Mesenchymal stem cell (in vitro differentiated cells and primary cell): ENCODE measurements around the gene TFCP2L1.
"Not testable (repeated sequence)": the region's sequence is repeated elsewhere in the genome, so short reads cannot be mapped to it uniquely, and the experiment has no call there.

Source experiments
- DNase-seq: peaks from one replicate; pipeline ENCODE4 v3.0.0-alpha.2; 2013
- H2AFZ ChIP-seq: one replicate; pipeline ENCODE4 v1.6.1; 2013; ENCODE audit warnings: low read depth, mild to moderate bottlenecking, control low read depth, inconsistent platforms, low read length, moderate library complexity
- H2AK5ac ChIP-seq: 2 replicates; pipeline ENCODE4 v1.6.1; 2013; ENCODE audit warnings: low read length, moderate library complexity, mild to moderate bottlenecking, inconsistent platforms; ENCODE audit not compliant: severe bottlenecking
- H2BK120ac ChIP-seq: one replicate; pipeline ENCODE4 v1.6.1; 2013; ENCODE audit warnings: low read depth, mild to moderate bottlenecking, inconsistent platforms, low read length, moderate library complexity
- H2BK12ac ChIP-seq, 2 experiments: one replicate each; pipeline ENCODE4 v1.6.1; 2013; ENCODE audit warnings: inconsistent platforms in 2 of 2, low read length in 2 of 2, mild to moderate bottlenecking in 2 of 2, moderate library complexity in 2 of 2, control low read depth in 1 of 2
- H2BK15ac ChIP-seq: one replicate; pipeline ENCODE4 v1.6.1; 2013; ENCODE audit warnings: mild to moderate bottlenecking, low read depth, inconsistent platforms; ENCODE audit not compliant: poor library complexity, severe bottlenecking
- H2BK5ac ChIP-seq: 2 replicates; pipeline ENCODE4 v1.6.1; 2013; ENCODE audit warnings: low read depth, mild to moderate bottlenecking, low read length, control low read depth, inconsistent platforms; ENCODE audit not compliant: poor library complexity, severe bottlenecking
- H3K14ac ChIP-seq, 2 experiments: one replicate each; pipeline ENCODE4 v1.6.1; 2013; ENCODE audit warnings: inconsistent platforms in 2 of 2, low read length in 2 of 2, control low read depth in 1 of 2, mild to moderate bottlenecking in 1 of 2, moderate library complexity in 1 of 2
- H3K18ac ChIP-seq, 2 experiments: one replicate each; pipeline ENCODE4 v1.6.1; 2013; ENCODE audit warnings: inconsistent platforms in 2 of 2, low read length in 2 of 2, control low read depth in 1 of 2, low read depth in 1 of 2, mild to moderate bottlenecking in 1 of 2
- H3K23ac ChIP-seq, 2 experiments: one replicate each; pipeline ENCODE4 v1.6.1; 2013; ENCODE audit warnings: inconsistent platforms in 2 of 2, low read length in 2 of 2, mild to moderate bottlenecking in 2 of 2, moderate library complexity in 2 of 2, control low read depth in 1 of 2
- H3K27ac ChIP-seq: 2 replicates; pipeline ENCODE4 v1.5.1; 2013; ENCODE audit warnings: mild to moderate bottlenecking, moderate library complexity, low read length, control low read depth, inconsistent platforms; ENCODE audit not compliant: poor library complexity, severe bottlenecking
- H3K27me3 ChIP-seq, 2 experiments: 2 replicates each; pipeline versions ENCODE4 v1.6.1 to v1.7.0; 2013; ENCODE audit warnings: low read length in 2 of 2, mild to moderate bottlenecking in 2 of 2, moderate library complexity in 2 of 2, control low read depth in 1 of 2, inconsistent platforms in 1 of 2; ENCODE audit not compliant: control insufficient read depth in 1 of 2, insufficient read depth in 1 of 2
- H3K36me3 ChIP-seq, 2 experiments: 2 replicates each; pipeline versions ENCODE4 v1.6.1 to v1.7.0; 2013; ENCODE audit warnings: low read length in 2 of 2, control low read depth in 1 of 2, inconsistent platforms in 1 of 2, low read depth in 1 of 2, mild to moderate bottlenecking in 1 of 2; ENCODE audit not compliant: insufficient read depth in 2 of 2, control insufficient read depth in 1 of 2
- H3K4ac ChIP-seq, 2 experiments: one replicate each; pipeline ENCODE4 v1.6.1; 2013; ENCODE audit warnings: inconsistent platforms in 2 of 2, low read length in 2 of 2, mild to moderate bottlenecking in 2 of 2, moderate library complexity in 2 of 2, control low read depth in 1 of 2, low read depth in 1 of 2
- H3K4me1 ChIP-seq: 2 replicates; pipeline ENCODE4 v1.6.1; 2013; ENCODE audit warnings: low read depth, low read length, control low read depth; ENCODE audit not compliant: control insufficient read depth, insufficient read depth
- H3K4me2 ChIP-seq: 2 replicates; pipeline ENCODE4 v1.6.1; 2013; ENCODE audit warnings: low read length, mild to moderate bottlenecking, inconsistent platforms; ENCODE audit not compliant: poor library complexity, severe bottlenecking
- H3K4me3 ChIP-seq, 2 experiments: 2 replicates each; pipeline versions ENCODE4 v1.5.1 to v1.7.0; 2013; ENCODE audit warnings: low read length in 2 of 2, mild to moderate bottlenecking in 2 of 2, control low read depth in 1 of 2, low read depth in 1 of 2; ENCODE audit not compliant: insufficient read depth in 1 of 2
- H3K79me1 ChIP-seq: replicated peaks from 2 replicates; pipeline ENCODE4 v1.6.1; 2013; ENCODE audit warnings: mild to moderate bottlenecking, control low read depth, low read length, inconsistent platforms; ENCODE audit not compliant: poor library complexity, severe bottlenecking
- H3K9ac ChIP-seq: 2 replicates; pipeline ENCODE4 v1.7.0; 2013; ENCODE audit warnings: mild to moderate bottlenecking, low read length, moderate library complexity
- H3K9me3 ChIP-seq: 2 replicates; pipeline ENCODE4 v1.7.0; 2013; ENCODE audit warnings: mild to moderate bottlenecking, low read length; ENCODE audit not compliant: control insufficient read depth
- H4K8ac ChIP-seq: one replicate; pipeline ENCODE4 v1.6.1; 2013; ENCODE audit warnings: inconsistent platforms, mild to moderate bottlenecking, low read length, moderate library complexity
- H4K91ac ChIP-seq: one replicate; pipeline ENCODE4 v1.6.1; 2013; ENCODE audit warnings: mild to moderate bottlenecking, low read length, inconsistent platforms
- WGBS: methylation state at CpG from one replicate; pipeline ENCODE4 v1.1.7; 2013; ENCODE audit warnings: mixed read lengths; 5-methylcytosine and 5-hydroxymethylcytosine counted together

The TFCP2L1 gene

GRCh38 chr2:121231385-121232000, 53.5 kb downstream of the TFCP2L1 start:
- H2AFZ ChIP-seq, result no peak overlapping the region
- no peak overlapping the region for H4K8ac ChIP-seq
- H2BK15ac ChIP-seq, result no peak overlapping the region
- no peak overlapping the region for H2BK12ac ChIP-seq
- peaks cover 9% of the 10 kb centered on the region for H3K4me1 ChIP-seq
- H3K27ac ChIP-seq, result no peak overlapping the region
- H2BK5ac ChIP-seq, result no peak overlapping the region
- no peak overlapping the region for H2BK120ac ChIP-seq
- no peaks in the 10 kb centered on the region for H3K9me3 ChIP-seq
- H3K4me3 ChIP-seq, result no peak overlapping the region
- no peak overlapping the region for H3K18ac ChIP-seq
- 80% methylated on average over 17 of the region's 17 CpGs for WGBS
- no peak overlapping the region for H3K4ac ChIP-seq
- H3K23ac ChIP-seq, result no peak overlapping the region
- H3K9ac ChIP-seq, result no peak overlapping the region
- no peak for DNase-seq
- no peak overlapping the region for H3K4me2 ChIP-seq
- peaks cover 36 to 54% of the 10 kb centered on the region in 2 experiments for H3K27me3 ChIP-seq
- no peaks in the 10 kb centered on the region for H3K79me1 ChIP-seq
- H2AK5ac ChIP-seq, result no peak overlapping the region
- H4K91ac ChIP-seq, result no peak overlapping the region
- no peak overlapping the region for H3K14ac ChIP-seq
- H3K36me3 ChIP-seq, result no peaks in the 10 kb centered on the region

- no peak overlapping the region for H3K14ac ChIP-seq
- H3K36me3 ChIP-seq, result no peaks in the 10 kb centered on the region
- no peaks in the 10 kb centered on the region for H3K79me1 ChIP-seq
- no peaks in the 10 kb centered on the region for H3K9me3 ChIP-seq
- H4K8ac ChIP-seq, result no peak overlapping the region
- no peak for DNase-seq
- no peak overlapping the region for H2BK120ac ChIP-seq
- no peak overlapping the region for H2BK5ac ChIP-seq
- no peak overlapping the region for H3K4ac ChIP-seq
- no peak overlapping the region for H2AK5ac ChIP-seq
- H3K4me3 ChIP-seq, result no peak overlapping the region
- no peak overlapping the region for H4K91ac ChIP-seq
- H3K27me3 ChIP-seq, result peaks cover 13 to 42% of the 10 kb centered on the region in 2 experiments
- H2BK15ac ChIP-seq, result no peak overlapping the region
- 77% methylated on average over 6 of the region's 6 CpGs for WGBS
- H2AFZ ChIP-seq, result no peak overlapping the region
- H3K27ac ChIP-seq, result no peak overlapping the region
- no peak overlapping the region for H3K9ac ChIP-seq
- H3K18ac ChIP-seq, result no peak overlapping the region
- peaks cover 9% of the 10 kb centered on the region for H3K4me1 ChIP-seq
- no peak overlapping the region for H3K23ac ChIP-seq
- no peak overlapping the region for H3K4me2 ChIP-seq
- H2BK12ac ChIP-seq, result no peak overlapping the region
Observed at GRCh38 chr2:121228521-121228920, 56.5 kb downstream of the TFCP2L1 start.

GRCh38 chr2:121227381-121228144, 57.4 kb downstream of the TFCP2L1 start:
- WGBS, result 81% methylated on average over 17 of the region's 18 CpGs
- H3K4me2 ChIP-seq, H4K8ac ChIP-seq, H3K9ac ChIP-seq, H3K9me3 ChIP-seq, H2BK12ac ChIP-seq, H2BK15ac ChIP-seq, H2BK5ac ChIP-seq, H2BK120ac ChIP-seq, H3K18ac ChIP-seq, H3K23ac ChIP-seq, H3K14ac ChIP-seq, H2AFZ ChIP-seq, H3K27ac ChIP-seq, H3K4me1 ChIP-seq, H3K79me1 ChIP-seq, DNase-seq, H3K36me3 ChIP-seq, H3K4me3 ChIP-seq, H3K4ac ChIP-seq, H2AK5ac ChIP-seq, H4K91ac ChIP-seq: not testable (repeated sequence)
- peaks cover 21 to 44% of the 10 kb centered on the region in 2 experiments for H3K27me3 ChIP-seq

- not testable (repeated sequence) for H3K23ac ChIP-seq, H3K27ac ChIP-seq, H4K8ac ChIP-seq, H3K18ac ChIP-seq, H3K9me3 ChIP-seq, H3K4me3 ChIP-seq, H3K14ac ChIP-seq, H3K4me1 ChIP-seq, H3K4me2 ChIP-seq, H2AFZ ChIP-seq, H2BK12ac ChIP-seq, H2BK120ac ChIP-seq, H2AK5ac ChIP-seq, H2BK5ac ChIP-seq, DNase-seq, H3K79me1 ChIP-seq, H2BK15ac ChIP-seq, H4K91ac ChIP-seq, H3K9ac ChIP-seq, H3K36me3 ChIP-seq, H3K4ac ChIP-seq
- WGBS, result 79% methylated on average over 26 of the region's 26 CpGs
- peaks cover 18 to 31% of the 10 kb centered on the region in 2 experiments for H3K27me3 ChIP-seq
Observed at GRCh38 chr2:121225681-121226080, 59.3 kb downstream of the TFCP2L1 start.
